22Rv1 (cell line): Measurements from ENCODE around the gene LGALS9C.
"Not testable (repeated sequence)": the region's sequence is repeated elsewhere in the genome, so short reads cannot be mapped to it uniquely, and the experiment has no call there.

Experiments used
- H3K27ac ChIP-seq: fragments of 450-650 bp; 2 replicates; pipeline ENCODE4 v1.5.1; 2017

The LGALS9C gene

DNA sequence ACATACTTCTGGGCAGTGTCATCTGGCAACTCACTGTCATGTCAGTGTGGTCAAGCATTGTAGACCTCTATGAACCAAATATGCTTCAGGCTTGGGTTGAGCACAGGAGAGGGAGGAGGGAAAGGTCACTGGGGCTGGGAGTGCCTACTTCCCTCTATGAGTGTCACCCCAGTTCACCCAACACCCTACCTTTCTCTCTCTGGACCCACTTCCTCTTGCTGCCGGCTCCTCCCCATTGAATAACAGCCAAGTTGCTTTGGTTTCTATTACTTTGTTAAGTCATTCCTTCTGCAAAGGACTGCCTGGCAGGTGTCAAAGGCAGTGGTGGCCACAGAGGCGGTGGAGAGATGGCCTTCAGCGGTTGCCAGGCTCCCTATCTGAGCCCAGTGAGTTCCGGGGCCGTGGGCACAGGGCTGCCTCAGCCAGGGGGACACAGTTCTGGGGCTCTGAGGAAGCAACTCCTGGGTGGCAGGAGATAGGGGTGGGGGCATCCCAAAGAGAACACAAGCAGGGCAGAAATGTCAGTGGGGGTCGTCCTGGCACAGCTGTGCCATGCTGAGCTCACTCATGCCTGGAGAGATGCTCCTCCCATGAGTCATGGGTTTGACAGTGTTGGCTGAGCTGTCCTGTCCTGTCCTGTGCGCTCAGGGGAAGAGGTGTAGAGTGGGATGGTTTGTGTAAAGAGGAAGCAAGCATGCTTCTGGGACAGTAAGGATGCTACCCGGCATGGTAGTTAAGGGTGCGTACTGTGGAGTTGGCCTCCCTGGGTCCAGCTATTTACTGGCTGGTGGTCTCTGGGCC is at the start of gene LGALS9C:
Gene LGALS9C, plus strand, starts transcription at position 282 of the 801 bp plus-strand sequence. Its CDS starts 66 bp downstream, at position 348.
- H3K27ac ChIP-seq, result not testable (repeated sequence)

DNA sequence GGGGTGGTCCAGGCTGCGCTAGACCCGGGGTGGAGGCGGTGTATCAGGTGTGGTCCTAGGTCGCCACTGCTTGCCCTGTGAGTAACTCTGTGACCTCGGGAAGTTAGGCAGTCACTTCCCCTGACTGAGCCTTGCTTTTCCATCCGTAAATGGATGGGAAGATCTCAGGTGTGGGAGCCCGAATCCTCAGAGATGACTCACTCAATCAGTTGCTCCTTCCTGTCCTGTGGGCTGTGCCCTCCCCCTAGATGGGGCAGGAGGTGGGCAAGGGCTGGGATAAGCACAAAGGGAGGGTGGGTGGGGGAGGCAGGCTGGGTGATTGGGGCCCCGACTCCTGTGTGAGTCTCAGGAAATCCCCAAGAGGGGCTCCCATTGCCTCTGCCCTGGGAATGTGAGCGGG is 44.4 kb upstream of the LGALS9C start:
- H3K27ac ChIP-seq, result not testable (repeated sequence)

DNA sequence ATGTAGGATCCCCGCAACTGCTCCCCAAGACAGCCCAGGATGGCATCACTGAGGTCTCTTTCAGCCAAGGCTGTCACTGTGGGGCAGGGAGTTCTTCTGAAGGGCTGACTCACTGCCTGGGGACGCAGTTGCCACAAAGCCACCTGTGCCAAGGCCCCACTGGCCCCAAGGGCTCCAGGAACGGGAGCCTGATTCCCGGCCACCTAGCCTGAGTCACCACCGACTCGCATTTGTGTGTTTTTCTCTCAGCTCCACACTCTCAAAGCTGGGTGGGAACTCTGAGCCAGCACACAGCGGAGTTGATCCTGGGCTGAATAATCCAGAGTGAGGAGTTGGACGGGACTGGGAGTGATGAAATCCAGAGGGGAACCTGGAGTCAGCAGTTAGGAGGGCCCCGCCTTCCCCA is 37.1 kb upstream of the LGALS9C start:
- H3K27ac ChIP-seq, result not testable (repeated sequence)

DNA sequence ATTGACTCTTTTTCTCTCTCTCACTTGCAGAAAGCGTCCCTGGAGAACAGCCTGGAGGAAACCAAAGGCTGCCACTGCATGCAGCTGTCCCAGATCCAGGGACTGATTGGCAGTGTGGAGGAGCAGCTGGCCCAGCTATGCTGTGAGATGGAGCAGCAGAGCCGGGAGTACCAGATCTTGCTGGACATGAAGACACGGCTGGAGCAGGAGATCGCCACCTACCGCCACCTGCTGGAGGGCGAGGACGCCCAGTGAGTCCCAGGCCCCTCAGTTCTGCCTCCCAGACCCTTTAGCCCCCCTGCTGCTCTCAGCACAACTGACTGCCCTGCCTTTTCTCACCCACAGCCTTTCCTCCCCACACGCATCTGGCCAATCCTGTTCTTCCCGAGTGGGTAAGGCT is 34.5 kb upstream of the LGALS9C start:
- not testable (repeated sequence) for H3K27ac ChIP-seq

DNA sequence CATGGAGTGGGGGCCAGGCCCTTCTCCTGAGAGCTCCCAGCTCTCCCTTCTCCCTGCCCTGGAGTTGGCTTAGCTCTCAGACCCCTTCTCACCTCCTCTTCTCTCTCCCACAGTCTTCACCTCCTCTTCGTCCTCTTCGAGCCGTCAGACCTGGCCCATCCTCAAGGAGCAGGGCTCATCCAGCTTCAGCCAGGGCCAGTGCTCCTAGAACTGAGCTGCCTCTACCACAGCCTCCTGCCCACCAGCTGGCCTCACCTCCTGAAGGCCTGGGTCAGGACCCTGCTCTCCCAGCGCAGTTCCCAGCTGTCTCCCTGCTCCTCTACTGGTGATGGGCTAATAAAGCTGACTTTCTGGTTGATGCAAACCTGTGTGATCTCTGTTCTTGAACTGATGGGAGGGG is 34.1 kb upstream of the LGALS9C start:
- not testable (repeated sequence) for H3K27ac ChIP-seq

DNA sequence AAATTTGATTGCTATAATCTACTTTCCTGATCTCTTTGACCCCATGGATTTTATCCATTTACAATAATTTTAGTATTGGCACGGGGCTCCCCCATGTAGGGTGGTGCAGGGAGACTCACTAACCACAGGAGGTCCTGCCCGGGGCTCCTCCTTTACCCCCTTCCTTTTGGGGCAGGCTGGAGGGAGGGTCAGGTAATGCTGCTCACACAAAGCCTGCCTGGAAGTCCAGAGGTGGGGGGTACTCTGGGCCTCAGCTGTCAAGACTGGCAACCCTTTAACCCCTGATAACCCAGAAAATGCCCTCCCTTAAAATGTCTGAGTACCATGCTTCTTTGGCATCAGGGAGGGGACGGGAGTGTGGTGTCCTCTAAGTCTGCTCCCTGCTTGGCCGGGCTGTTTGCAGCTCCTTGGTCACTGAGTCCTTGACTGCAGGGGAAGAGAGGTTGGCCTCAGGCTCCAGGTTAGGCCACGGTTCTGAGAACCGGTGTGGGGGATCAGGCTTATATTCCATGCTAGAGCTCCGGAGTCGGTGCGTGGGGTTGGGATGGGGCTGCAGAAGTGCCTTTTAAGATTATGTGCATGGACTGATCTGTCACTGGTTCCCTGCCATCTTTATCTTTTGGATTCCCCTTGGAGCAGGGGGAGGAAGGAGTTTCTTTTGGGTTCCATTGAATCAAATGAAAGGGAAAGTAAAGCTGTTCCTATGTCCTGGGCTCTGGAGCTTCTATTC is 28.9 kb upstream of the LGALS9C start:
- not testable (repeated sequence) for H3K27ac ChIP-seq

DNA sequence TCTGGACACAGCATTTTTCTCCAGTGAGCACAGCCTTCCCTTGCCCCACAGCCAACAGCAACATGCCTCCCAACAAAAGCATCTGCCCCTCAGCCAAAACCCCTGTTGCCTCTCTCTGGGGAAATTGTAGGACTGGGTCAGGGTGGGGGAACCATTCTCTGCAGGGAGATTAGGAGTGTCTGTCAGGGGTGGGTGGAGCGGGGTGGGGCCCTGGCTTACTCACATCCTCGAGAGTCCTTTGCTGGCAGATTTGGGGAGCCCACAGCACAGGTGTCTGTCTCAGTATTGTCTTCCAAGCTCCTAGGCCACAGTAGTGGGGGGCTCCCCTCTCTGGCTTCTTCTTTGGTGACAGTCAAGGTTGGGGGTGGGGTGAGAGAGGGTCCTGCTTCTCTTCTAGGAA is 28.3 kb upstream of the LGALS9C start:
- not testable (repeated sequence) for H3K27ac ChIP-seq

DNA sequence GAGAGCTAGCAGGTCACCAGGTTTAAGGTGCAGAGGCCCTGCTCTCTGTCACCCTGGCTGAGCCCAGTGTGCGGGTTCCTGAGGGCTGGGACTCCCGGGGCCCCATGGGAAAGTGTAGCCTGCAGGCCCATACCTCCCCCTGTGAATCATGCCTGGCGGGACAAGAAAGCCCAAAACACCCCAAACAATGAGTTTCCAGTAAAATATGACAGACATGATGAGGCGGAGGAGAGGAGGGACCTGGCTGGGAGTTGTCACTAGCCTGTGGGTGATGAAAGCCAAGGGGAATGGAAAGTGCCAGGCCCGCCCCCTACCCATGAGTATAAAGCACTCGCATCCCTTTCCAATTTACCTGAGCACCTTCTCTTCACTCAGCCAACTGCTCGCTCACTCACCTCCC is 26.8 kb upstream of the LGALS9C start:
- not testable (repeated sequence) for H3K27ac ChIP-seq

DNA sequence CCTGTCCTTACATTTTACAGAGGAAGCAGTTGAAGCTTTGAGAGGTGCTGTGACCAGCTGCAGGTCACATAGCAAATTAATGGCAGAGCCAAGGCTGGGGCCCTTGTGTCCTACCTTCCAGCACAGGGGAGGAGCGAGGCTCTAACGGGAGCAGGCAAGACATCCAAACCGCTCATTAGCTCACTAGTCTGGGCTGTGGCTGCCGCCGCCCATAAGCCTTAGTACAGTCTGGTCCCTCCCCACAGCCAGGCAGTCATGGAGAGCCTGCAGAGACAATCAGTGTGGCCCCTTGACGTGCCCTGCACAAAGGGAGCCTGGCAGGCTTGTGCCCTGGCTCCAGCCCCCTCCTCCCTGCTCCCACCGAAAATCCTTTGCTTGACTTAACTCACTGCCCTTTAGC is 25.6 kb upstream of the LGALS9C start:
- not testable (repeated sequence) for H3K27ac ChIP-seq

DNA sequence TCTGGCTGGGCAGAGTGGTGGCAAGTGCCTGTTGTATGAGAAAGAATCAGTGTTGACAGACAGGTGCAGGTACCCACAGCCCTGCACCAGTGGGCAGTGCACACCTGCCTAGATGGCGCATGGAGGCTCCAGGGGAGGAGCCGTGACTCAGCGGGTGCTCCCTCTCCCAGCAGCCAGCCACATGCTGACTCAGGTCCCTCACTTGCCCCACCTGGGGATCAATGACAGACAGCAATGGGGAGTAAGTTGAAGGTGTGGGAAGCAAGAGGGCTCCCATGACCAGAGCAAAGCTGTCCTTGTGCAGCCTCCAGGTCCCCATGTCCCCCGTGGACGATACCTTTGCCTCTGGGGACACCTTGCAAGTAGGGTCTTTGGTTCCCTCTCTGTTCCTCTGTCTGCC is 24.6 kb upstream of the LGALS9C start:
- not testable (repeated sequence) for H3K27ac ChIP-seq

DNA sequence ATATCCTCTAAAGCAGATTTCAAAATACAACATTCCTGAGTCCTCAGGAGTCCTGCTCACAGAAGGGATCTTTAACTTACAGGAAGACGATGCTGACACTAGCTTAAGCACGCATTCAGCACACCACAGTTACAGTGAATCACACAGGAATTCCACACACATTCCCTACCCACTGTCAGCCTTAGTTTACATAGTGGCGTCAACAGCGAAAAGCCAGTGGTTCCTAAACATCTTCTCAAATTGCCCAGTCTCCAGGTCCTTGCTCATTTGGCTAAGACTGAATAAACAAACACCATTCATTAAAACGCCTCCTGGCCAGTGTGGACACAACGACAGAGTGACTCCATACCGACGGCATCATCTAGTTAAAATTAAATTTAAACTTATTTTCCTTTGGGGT is 17.6 kb upstream of the LGALS9C start:
- H3K27ac ChIP-seq, result not testable (repeated sequence)

DNA sequence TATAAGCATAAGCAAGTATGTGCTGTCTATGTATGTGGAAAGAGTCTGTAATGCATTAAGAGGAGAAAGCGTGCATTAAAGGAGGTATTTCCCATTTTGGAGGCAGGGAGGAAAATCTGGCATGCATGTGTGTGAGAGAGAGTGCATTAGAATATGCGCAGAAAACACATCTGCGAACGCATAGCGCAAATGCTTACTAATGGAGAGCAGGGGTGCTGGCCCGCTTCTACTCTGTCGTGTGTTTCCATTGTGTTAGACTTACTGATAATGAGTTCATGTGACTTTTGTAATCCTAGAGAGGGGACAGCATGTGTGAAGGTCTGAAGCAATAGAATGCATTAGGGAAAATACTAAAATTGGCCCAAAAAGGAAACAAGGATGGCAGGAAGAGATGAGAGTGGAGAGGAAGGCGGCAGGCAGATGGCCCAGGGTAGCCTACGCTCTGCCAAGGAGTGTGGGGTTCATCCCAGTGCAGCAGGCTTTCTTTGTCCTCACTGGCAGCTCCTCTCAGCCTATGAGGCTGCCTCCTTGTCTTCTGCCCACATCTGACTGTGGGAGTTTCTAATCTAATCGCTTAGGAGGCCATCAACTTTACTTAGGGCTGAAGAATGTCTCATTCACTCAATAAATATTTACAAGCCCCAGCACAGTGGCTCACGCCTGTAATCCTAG is 12.6 kb upstream of the LGALS9C start:
- H3K27ac ChIP-seq, result not testable (repeated sequence)

DNA sequence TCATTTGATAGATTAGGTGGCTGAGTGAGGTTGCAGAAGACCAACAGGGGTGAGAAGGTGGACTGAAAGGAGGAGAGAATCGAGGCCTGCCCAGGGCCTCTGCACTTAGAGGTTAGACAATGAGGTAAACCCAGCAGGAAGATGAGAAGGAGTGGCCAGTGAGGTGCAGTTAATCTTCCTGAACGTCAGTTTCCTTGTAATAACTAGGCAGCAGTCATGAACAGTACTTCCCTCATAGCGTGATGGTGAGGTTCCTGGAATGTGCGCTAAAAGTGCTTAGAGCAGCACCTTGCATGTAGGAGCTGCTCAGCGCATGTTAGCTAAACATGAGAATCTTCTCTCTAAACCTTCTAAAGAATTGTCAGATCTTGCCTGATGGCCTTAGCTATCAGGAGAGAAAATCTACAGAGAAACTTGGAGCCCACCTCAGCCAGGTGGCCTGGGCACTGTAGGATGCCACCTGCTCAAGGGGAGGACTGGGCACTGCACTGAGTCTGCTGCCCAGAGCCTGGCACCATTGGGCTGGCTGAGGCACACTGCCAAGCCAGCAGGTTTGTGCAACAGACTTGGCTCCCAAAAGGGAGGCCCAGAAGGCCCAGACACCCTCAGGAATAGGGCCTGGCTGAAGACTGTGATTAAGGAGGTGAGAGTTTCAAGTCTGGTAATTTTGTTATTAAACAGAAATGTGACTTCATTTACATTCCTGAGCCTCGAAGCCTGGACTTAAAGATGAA is 10.2 kb upstream of the LGALS9C start:
- H3K27ac ChIP-seq, result not testable (repeated sequence)

DNA sequence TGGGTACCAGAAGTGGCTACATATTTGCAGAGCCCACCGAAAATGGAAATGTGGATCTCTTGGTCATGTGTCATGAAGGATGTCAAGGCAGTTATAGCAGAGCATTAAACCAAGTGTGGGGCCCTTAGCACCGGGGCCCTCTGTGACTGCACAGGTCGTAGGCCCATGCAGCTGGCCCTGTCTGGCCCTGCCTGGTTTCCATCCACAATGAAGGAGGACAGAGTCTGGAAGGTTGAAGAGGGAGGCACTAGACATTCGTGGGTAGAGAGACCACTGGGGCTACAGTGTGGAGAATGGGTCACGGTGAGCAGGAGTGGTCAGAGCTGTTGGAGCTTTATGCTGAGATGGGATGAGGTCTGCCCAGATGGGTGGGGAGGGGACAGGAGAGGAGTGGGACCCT is 9.6 kb upstream of the LGALS9C start:
- H3K27ac ChIP-seq, result not testable (repeated sequence)

DNA sequence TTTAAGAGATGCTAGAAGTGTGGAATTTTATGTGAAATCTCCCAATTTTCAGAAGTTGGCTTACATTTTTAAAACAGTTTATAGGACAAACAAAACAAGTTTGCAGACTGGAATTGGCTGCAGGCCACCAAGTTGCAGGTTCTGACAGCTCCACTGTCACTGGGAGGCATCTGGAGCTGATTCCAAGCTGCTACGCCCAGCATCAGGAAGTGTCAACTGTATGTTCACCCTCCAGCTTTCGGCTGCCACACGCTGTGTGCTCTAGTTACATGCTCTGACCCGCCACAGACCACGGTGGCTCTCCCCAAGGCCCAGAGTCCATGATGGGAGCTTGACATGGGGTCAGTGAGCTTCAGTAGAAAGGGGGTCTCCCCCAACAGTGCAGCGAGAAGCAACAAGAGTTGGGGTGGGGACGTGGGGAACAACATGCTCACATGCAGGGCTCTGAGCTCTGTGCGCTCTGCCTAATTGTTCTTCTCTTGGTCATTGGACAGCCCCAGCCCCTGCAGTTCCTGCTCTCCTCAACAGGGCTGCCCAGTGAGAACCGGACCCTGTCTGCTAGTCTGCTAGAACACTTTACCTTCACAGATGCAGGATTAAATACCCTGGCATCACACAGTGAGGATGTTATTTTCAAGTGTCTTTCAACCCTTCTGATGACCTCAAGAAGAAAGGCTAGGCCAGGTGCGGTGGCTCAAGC is 8.0 kb upstream of the LGALS9C start:
- not testable (repeated sequence) for H3K27ac ChIP-seq

DNA sequence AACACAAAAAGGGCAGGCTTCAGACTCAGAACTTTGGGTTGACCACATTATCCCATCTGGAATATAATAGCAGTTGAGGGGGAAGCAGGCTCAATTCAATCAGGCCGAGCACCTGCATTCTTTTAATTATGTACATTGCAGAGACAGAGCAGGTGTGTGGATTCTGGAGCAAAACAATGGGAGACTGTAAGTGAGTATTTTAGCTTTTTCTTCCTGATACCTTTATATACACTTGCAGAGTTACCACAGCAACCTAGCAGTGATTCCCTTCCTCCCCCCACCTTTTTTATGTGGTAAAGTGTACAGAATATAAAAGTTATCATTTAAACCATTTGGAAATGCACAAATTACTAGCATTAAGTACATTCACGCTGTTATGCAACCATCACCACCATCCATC is 6.8 kb upstream of the LGALS9C start:
- H3K27ac ChIP-seq, result not testable (repeated sequence)

DNA sequence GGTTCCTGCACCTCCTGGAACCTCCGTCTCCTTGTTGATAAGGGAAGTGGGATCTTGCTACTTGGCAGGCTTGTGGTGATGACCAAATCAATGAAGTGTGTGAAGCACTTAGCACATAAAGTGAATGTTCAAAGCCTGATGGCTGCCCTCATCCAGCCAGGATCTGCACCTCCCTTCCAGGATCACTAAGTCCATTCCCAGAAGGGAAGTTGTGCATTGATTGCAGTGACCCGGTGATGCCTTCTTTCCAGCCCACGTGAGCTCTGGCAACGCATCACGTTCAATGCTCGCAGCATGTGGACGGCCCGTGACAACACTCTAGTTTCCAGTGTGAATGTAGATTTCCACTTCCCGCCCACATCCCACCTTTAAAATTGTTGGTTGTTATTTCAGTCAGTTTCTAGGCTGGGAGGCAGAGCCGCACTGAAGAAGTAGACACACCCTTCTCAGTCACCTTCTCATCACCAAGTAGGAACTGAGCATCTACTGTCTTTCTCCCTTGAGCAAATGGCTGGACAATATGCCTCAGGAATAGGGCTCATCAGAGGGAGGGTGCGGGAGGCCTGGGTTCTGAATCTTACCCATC is 6.2 kb upstream of the LGALS9C start:
- H3K27ac ChIP-seq, result not testable (repeated sequence)

DNA sequence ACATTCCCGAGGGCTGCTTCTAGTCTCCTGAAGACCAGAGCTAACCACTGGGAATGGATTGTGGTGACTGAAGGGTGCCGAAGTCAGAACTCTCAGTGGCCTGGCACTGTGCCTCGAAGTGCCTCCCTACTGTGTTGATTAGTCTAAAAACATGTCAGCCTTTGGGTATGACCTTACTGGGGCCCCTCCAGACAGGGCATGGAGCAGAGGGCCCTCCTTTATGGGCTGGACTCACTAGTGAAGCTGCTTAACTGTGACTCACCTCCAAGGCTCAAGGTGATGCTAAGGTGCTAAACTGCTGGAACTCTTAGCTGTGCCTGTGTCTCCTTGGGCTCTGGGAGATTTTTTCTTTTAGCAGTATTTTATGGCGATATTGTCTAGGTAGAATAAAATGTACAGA is 2.6 kb upstream of the LGALS9C start:
- not testable (repeated sequence) for H3K27ac ChIP-seq

DNA sequence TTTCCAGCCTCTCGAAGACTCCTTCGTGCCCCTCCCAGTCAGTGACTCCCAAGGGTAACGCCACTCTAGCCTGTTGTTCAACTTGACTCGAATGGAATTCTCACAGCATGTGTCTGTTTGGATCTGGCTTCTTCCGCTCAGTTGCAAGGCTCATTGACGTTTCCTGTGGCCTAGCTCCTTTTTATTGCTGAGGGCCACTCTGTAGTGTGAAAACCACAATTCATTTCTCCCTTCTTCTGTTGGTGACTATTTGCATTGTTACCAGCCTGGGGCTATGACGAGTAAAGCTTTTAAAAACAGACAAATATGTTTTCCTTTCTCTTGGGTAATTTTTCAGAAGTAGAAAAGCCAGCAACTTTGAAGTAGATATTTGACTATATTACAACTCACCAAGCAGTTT is 1.8 kb upstream of the LGALS9C start:
- H3K27ac ChIP-seq, result not testable (repeated sequence)

DNA sequence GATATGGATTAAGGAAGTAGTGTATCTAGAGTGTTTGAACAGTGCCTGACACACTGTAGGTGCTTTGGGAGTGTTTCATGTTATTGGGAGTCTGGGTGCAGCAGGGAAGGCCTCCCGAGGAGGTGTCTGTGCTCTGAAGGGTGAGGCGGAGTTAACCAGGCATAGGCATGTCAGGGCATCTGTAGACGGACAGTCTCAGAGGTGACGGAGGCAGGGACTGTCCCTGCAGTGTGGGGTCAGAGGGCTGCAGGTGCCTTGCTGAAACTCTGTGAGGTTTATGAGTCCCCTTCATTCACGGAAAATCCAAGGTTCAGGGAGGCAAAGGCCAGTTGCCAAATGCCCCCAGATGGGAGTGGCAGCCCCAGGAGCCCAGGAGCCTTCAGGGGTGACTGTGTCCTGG is 778 bp downstream of the LGALS9C start:
- H3K27ac ChIP-seq, result not testable (repeated sequence)

DNA sequence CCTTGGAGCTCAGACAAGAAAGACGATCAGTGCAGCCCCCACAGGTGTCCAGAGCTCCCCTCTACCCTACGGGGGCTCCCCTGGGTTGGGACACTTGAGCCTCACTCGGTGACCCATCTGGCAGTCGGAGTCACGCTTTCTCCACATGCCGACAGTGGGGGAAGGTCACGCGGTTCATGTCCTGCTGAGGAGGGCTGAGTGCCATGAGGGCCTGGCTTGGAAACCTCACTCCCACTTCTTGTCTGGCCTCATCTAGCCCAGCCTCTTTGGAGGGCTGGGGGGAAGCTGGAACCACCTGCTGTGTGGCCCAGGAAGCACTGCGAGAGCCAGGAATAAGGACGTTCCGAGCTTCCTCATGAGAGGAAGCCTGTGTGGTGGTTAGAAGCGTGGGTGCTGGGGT is 1.8 kb downstream of the LGALS9C start:
- H3K27ac ChIP-seq, result not testable (repeated sequence)
